KBM-7 (cell line): ENCODE data around the gene PKP3.
"Not testable (repeated sequence)": the region's sequence is repeated elsewhere in the genome, so short reads cannot be mapped to it uniquely, and the experiment has no call there.

Source experiments
- DNase-seq: peaks from one replicate; pipeline ENCODE4 v3.0.0-alpha.2; 2015
- in situ Hi-C: fragments of 300-500 bp; cut with MboI; formaldehyde crosslinking; loops from 2 replicates; pipeline ENCODE4 v1.14.3; 2020; ENCODE audit warnings: low sequenced_read_pairs, low pct_unique_long_range_greater_than_20kb, mixed read lengths

PKP3 gene

DNA sequence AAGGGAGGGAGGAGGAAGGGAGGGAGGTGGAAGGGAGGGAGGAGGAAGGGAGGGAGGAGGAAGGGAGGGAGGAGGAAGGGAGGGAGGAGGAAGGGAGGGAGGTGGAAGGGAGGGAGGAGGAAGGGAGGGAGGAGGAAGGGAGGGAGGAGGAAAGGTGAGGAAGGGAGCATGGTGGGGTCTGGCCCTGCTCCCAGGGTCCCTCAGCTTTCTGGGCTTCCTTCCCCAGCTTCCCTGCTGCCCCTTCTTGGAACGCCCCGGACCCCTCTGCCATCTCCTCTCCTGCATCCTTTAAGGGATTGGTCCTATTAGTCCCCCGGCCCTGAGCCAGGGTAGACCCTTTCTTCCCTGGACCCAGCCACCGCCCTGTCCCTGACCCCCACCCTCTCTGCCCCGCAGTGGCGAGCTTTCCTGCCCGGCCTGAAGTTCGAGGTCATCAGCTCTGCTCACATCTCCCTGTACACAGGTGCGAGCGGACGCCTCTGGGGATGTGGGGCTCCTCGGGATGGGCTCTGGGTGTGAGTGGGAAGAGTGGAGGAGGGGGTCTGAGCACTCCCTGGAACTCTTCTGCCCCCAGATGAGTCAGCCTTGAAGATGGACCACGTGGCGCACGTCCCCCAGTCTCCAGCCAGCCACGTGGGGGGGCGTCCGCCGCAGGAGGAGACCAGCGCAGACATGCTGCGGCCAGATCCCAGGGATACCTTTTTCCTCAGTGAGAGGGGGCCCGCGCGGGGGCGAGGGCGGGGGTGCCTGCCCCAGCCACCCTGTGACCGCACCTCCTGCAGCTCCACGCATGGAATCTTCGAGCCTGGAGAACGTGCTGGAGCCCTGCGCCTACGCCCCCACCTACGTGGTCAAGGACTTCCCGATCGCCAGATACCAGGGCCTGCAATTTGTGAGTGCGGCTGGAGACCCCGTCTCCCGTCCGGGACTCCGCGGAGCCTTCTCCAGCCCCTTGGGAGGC, 18.7 kb upstream of the PKP3 start:
- in situ Hi-C loops = no loop called here
- no peak for DNase-seq

DNA sequence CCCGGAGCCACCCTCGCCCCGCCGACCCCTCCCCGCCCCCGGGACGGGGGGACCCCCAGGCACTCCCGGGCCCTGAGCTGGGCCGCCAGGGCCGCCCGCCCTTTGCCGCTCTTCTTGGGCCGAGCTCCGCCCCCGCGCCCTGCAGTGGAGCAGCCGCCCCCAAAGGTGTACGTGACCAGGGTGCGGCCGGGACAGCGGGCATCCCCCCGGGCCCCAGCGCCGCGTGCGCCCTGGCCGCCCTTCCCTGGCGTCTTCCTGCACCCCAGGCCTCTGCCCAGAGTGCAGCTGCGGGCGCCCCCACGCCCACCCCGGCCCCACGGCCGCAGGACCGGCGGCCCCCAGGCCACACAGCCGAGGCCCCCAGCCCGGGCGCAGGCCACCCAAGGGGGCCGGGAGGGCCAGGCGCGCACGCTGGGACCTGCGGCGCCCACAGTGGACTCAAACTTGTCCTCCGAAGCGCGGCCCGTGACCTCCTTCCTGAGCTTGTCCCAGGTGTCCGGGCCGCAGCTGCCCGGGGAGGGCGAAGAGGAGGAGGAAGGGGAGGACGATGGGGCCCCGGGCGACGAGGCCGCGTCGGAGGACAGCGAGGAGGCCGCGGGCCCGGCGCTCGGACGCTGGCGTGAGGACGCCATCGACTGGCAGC, 17.4 kb upstream of the PKP3 start:
- in situ Hi-C loops = no loop called here
- DNase-seq = no peak

DNA sequence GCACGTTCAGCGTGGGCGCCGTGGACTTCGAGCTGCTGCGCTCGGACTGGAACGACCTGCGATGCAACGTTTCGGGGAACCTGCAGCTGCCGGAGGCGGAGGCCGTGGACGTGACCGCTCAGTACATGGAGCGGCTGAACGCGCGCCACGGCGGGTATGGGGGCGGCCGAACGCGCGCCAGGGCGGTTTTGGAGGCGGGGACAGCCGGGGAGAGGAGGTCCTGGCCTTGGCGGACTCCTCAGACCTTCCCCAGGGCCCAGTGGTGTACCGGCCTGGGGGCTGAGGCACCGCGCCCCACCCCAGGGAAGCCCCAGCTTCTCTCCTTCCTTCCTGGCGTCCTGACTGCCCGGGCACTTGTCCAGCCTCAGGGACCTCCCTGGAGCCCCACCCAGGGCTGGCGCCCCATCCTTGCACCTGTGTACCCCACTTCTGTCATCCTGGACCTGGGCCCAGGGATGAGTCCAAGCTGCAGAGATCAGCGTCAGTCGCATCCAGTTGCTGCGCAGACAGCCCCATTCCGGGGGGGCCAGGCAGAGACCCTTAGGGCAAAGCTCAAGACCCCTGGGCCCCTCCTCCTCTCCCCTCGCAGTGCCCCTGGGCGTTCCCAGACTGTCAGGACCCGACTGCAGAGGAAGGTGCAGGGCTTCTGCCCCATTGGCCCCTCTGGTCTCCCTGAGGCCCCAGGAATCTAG, 16.7 kb upstream of the PKP3 start:
- no peak for DNase-seq
- in situ Hi-C loops = no loop called here

DNA sequence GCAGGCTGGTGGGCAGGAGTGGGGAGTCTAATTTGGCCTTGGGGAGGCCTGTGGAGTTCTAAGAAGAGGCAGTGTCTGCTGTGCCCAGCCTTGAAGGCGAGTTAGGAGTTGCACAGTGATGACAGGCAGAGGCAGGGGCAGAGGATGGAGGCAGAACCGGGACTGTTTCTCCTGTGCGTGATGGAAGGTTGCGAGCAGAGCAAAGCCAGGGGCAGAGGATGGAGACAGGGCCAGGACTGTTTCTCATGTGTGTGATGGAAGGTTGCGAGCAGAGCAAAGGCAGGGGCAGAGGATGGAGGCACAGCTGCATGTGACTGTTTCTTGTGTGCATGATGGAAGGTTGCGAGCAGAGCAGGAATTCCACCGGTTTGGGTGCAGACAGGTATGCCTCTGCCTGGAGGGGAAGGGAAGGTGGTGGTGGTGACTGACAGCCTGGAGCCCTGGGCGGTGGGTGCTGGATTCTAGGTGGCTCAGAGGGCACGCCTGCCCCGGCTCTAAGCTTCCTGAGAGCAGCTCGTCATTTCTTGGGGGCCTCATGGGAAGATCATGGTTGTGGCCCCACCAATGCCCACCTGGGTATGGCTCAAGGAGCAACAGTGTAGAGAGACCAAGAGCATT, 16.0 kb upstream of the PKP3 start:
- in situ Hi-C loops = no loop called here
- DNase-seq = no peak

DNA sequence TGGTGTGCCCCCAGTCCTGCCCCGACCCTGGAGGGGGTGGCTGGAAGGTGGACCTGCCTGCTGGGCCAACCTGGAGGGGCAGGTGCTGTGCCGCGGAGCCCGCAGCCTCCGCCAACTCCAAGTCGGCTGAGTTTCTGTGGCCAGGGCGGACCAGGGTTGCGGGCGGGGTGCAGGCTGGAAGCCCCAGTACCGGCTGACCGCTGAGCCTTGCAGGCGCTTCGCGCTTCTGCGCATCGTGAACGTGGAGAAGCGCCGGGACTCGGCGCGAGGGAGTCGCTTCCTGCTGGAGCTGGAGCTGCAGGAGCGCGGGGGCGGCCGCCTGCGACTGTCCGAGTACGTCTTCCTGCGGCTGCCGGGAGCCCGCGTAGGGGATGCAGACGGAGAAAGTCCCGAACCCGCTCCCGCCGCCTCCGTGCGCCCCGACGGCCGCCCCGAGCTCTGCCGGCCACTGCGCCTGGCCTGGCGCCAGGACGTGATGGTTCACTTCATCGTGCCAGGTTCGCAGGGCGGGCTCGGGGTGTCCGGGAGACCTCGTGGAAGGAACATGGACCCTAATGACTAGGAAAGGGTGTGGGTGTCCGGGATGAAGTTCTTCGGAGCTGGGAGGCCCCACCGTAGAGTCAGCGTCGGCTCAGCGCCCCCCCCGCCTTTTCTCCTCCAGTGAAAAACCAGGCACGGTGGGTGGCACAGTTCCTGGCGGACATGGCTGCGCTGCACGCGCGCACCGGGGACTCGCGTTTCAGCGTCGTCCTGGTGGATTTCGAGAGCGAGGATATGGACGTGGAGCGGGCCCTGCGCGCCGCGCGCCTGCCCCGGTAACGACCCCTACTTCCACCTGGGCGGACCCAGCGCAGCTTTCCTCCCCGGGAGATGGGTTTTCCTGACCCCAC, 14.6 kb upstream of the PKP3 start:
- in situ Hi-C loops = no loop called here

DNA sequence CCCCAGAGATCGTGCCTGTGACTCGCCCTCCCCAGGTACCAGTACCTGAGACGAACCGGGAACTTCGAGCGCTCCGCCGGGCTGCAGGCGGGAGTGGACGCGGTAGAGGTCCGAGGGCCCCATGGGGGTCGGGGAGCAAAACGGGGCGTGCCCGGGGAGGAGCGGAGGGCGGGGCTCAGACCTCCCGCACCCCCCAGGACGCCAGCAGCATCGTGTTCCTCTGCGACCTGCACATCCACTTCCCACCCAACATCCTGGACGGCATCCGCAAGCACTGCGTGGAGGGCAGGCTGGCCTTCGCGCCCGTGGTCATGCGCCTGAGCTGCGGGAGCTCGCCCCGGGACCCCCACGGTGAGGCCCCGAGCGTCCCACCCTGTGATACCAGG, 13.9 kb upstream of the PKP3 start:
- in situ Hi-C loops = no loop called here
- no peak for DNase-seq

More for the DNA sequence above, 14.6 kb upstream of the PKP3 start:
- DNase-seq = no peak

DNA sequence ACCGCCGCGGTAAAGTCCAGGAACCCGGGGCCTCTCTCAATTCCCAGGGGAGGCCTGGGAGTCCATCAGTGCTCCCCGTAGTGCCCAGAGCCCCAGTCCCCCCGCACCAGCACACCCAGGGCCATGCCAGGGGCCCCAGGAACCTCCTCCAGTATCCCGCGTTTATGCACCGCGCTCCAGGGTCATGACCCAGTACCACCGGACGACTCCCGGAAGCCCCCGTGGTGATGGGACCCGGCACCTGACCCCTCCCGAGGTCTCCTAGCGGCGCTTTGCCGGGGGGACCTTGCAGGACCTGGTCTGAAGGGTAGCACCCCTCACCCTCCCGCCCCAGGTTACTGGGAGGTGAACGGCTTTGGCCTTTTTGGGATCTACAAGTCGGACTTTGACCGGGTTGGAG, 13.5 kb upstream of the PKP3 start:
- DNase-seq = no peak
- in situ Hi-C loops = no loop called here

DNA sequence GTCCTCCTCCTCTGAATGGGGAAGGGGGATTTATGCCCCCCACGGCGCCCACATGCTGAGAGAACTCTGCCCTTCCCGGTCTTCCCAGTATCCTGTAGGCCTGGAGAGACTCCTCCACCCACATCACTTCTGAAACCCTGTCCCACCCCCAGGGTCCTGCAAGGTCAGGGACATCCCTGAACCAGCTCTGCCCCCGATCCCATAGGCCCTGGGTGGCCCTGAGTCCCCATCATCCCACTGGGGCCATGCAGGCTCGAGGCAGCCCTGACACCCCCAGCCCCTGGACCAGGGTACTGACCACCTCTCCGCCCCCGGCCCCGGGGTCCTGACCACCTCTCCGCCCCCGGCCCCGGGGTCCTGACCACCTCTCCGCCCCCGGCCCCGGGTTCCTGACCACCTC, 13.0 kb upstream of the PKP3 start:
- no peak for DNase-seq
- in situ Hi-C loops = no loop called here

DNA sequence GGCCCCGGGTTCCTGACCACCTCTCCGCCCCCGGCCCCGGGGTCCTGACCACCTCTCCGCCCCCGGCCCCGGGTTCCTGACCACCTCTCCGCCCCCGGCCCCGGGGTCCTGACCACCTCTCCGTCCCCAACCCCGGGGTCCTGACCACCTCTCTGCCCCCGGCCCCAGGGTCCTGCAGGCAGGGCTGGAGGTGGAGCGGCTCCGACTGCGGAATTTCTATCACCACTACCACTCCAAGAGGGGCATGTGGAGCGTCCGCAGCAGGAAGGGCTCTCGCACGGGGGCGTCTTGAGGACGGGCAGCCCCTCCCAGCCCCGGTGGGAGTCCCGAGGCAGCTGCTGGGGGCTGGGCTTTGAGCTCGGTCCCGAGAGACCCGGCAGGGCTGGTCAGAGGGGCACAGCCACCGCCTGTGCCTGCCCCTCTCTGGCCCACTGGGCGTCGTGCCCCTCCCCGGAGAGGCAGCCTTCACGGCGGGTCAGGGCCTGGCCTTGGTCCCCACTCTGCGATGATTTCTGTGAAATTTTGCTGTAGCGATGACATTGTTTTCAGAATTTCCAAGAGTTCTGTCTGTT, 12.4 kb upstream of the PKP3 start:
- in situ Hi-C loops = no loop called here
- DNase-seq = no peak

DNA sequence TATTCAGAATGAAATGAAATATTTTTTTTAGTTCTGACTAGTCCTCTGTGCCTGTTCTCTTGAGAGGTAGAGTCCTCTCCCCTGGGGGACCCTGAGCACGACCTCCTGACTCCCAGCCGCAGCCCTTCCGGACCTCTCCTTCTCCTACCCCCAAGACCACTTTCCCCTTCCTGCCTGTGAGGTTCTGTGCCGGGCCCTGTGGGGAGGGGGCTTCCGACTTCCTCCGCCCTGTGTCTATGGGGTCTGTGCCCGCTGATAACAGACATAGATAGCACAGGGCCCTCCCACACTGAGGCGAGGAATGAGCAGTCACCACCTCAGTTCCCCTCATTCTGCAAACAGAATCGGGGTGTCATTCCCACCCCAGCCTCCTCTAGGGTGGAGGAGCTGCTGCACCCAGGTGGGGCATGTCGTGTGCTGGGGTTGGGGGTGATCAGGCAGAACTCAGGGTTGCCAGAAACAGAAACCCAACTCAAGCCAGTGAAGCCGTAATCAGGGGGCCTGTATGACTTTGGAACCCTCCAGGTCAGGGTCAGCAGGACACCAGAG, 11.9 kb upstream of the PKP3 start:
- no peak for DNase-seq

DNA sequence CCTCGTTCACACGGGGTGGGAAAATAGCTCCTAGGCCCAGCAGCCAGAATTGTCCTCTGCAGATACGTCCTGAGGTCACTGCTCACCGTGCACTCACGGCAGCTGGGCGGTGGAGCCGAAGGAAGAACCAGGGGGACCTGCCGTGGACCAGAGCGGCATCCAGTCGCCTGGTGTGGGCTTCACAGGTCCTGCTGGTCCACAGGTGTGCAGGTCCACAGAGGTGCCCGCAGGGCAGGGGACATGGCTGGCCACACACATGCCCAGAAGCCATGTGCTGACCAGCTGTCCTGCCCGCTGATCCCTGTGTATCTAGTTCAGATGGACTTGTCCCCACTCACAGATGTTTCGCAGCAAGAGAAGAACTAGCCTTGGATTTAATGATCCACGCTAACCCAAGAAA, 10.6 kb upstream of the PKP3 start:
- in situ Hi-C loops = no loop called here

More for the DNA sequence above, 11.9 kb upstream of the PKP3 start:
- in situ Hi-C loops = no loop called here

DNA sequence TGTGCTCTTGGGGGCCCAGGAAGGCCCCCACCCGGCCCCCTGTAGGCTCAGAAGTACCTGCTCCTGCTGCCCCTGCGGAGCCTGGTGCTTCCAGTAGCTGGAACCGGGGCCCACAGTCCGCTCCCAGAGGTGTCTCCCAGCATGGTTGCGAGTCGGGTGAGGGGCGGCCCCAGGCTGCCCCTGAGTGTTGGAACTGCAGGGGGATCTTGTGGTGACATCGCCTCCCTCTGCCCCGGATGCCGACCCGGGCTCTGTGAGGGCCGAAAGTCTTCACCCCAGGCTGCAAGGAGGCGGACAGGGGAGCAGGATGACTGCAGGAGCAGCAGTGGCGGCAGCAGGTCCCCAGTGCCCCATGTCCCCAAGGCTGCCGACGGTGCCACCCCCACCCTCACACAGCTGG, 9.5 kb upstream of the PKP3 start:
- in situ Hi-C loops = no loop called here

More for the DNA sequence above, 10.6 kb upstream of the PKP3 start:
- no peak for DNase-seq

DNA sequence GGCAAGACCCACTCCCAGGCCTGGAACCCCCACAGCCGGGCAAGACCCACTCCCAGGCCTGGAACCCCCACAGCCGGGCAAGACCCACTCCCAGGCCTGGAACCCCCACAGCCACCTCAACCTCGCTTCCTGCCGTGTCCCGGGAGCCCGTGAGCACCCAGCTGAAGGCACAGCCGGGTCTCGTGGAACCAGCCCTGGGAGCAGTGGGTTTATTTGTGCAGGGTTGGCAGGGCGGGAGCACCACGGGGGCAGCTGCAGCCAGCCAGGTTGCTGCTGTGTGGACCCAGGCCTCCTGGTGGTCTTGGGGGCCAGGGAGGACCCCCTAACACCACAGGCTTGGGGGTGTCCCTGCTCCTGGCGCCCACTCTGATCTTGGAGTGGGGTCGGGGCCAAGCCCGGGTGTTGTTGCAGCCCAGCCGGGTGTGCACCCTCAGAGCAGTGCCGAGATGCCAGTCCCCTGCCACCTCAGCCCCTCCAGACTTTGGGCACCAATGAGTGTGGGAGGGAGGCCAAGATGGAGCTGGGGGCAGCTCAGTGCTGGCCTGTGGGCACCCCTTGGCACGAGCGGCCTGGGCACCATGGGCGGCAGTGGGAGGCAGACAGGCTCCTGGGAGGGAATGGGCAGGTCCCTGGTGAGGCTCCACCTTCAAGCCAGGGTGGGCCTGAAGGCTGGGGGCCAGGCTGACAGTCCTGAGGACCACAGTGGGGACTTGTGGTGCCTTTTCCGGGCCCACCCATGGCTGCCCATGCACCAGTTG, 8.2 kb upstream of the PKP3 start:
- DNase-seq = no peak
- in situ Hi-C loops = no loop called here

More for the DNA sequence above, 9.5 kb upstream of the PKP3 start:
- DNase-seq = no peak

DNA sequence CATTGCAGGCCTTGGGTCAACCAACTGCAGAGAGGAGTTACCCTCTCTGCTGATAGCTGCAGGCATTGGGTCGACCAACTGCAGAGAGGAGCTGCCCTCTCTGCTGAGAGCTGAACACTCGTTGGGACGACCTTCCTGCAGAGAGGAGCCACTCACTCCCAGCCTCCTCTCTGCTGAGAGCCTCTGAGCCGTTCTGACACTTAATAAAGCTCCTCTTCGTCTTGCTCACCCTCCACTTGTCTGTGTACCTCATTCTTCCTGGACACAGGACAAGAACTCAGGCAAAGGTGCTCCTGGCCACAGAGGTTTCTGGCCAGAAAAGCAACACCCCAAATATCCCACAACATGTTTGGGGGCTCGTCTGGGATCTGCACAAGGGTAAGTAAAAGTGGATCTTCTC, 7.5 kb upstream of the PKP3 start:
- no peak for DNase-seq
- in situ Hi-C loops = no loop called here

DNA sequence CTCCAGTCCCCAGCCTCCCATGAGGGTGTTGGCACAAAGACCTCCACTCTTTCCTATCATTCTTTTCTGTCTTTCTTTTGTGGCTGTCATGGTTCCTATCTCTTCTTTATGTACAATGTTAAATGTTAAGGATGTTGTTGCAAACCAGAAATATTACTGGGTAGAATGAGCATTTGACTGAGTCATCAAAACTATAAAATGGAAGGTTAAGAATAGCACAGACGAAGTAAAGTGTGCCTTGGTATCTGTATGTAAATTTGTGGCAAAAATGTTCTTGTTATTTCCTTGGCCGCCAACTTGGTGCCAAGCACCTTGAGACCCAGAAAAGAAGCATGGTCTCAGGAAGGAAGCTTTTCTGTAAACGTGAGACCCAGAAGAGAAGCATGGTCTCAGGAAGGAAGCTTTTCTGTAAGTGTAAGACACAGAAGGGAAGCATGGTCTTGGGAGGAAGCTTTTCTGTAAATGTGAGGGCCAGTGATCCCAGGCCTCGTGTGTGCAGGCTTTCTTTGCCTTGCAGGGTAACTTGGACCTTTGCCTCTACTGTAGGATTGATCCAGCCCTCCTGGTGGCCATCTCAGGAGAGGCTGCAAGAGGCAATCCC, 6.7 kb upstream of the PKP3 start:
- no peak for DNase-seq
- in situ Hi-C loops = no loop called here

DNA sequence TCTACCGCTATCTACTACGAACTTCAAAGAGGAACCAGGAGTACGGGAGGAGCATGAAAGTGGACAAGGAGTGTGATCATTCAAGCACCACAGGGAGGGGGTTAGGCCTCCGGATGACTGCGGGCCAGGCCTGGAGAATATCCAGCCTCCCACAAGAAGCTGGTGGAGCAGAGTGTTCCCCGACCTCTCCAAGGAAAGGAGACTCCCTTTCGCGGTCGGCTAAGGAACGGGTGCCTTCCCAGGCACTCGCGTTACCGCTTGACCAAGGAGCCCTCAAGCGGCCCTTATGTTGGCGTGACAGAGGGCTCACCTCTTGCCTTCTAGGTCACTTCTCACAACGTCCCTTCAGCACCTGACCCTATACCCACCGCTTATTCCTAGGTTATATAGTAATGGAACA, 4.6 kb upstream of the PKP3 start:
- DNase-seq, in situ Hi-C loops: not testable (repeated sequence)

DNA sequence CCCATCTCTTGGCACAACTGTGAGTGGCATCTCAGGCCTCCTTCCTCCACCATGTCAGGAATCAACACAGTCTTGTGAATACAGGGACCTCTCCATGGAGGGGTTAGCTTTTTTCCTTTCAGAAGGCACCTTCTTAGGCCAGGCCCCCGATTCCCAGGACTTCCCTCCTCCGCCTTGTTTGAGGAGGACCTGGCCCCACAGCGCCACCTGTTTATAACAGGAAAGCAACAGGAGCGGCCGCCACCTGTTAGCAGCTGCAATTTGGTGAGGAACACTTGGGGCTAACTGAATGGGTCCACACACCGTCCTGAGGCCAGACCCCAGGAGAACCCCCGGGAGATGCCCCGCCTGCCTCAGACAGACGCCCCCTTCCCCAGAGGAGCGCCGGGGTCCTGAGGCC, 3.8 kb upstream of the PKP3 start:
- DNase-seq = no peak
- in situ Hi-C loops = no loop called here
